Neutrophil (primary cell): ENCODE data around the gene CFL1.
A peak's percentile ranks its signal among the peaks of the same experiment; 100 is the strongest.

ENCODE experiments used
- H3K27ac ChIP-seq: fragments of 200-600 bp; sonication (generic); 2 replicates; pipeline ENCODE4 v1.5.1; 2016; ENCODE audit warnings: mild to moderate bottlenecking, moderate library complexity
- H3K27me3 ChIP-seq: fragments of 200-600 bp; sonication (generic); 2 replicates; pipeline ENCODE4 v1.6.0; 2016; ENCODE audit warnings: mild to moderate bottlenecking
- H3K36me3 ChIP-seq: fragments of 200-600 bp; sonication (generic); 2 replicates; pipeline ENCODE4 v1.5.1; 2017
- H3K4me1 ChIP-seq, 2 experiments: fragments of 200-600 bp in 1 of 2; sonication (generic) in 1 of 2; 1 replicate in 1 of 2; 2 replicates in 1 of 2; pipeline versions ENCODE4 v1.5.1 to v1.6.1; 2013 to 2016; ENCODE audit warnings: low read depth in 1 of 2, low read length in 1 of 2, mild to moderate bottlenecking in 1 of 2, moderate library complexity in 1 of 2; ENCODE audit not compliant: control insufficient read depth in 1 of 2, insufficient read depth in 1 of 2
- H3K4me3 ChIP-seq, 2 experiments: fragments of 200-600 bp in 1 of 2; sonication (generic) in 1 of 2; 1 replicate in 1 of 2; 2 replicates in 1 of 2; pipeline ENCODE4 v1.5.1; 2013 to 2016; ENCODE audit warnings: low read depth in 1 of 2, low read length in 1 of 2, mild to moderate bottlenecking in 1 of 2, moderate library complexity in 1 of 2
- H3K9me3 ChIP-seq: fragments of 200-600 bp; sonication (generic); 2 replicates; pipeline ENCODE4 v1.5.1; 2016
- CTCF ChIP-seq: fragments of 200-600 bp; sonication (generic); IDR thresholded peaks from 2 replicates; pipeline ENCODE4 v1.5.1; 2016; ENCODE audit warnings: antibody characterized with exemption

Gene CFL1

GRCh38 chr11:65857853-65858680 is at the start of gene CFL1:
CFL1 (minus strand) TSS chr11:65858180; CDS start chr11:65858099, 81 bp downstream.
- Histone ChIP-seq H3K9me3 (no peaks in the 10 kb centered on the region), H3K36me3 (peaks cover 43% of the 10 kb centered on the region), H3K27ac (peak within 1 kb of the TSS; percentile 96), H3K27me3 (no peaks in the 10 kb centered on the region), H3K4me3 (peak within 1 kb of the TSS; percentile 97 to 98), H3K4me1 (peaks cover 64 to 70% of the 10 kb centered on the region in 2 experiments)
- TF ChIP-seq CTCF = peak; percentile 48

- no peaks in the 10 kb centered on the region for H3K36me3 ChIP-seq
- no peak overlapping the region for H3K4me3 ChIP-seq
- H3K27me3 ChIP-seq = no peaks in the 10 kb centered on the region
- no peak overlapping the region for H3K27ac ChIP-seq
- TF ChIP-seq CTCF = no peak
- H3K9me3 ChIP-seq = no peaks in the 10 kb centered on the region
- H3K4me1 ChIP-seq = no peaks in the 10 kb centered on the region
Measured at GRCh38 chr11:65906602-65907001, 48.6 kb upstream of the CFL1 start.

- Histone ChIP-seq H3K4me3 (no peak overlapping the region), H3K36me3 (no peaks in the 10 kb centered on the region), H3K9me3 (no peaks in the 10 kb centered on the region), H3K4me1 (peaks cover 19 to 23% of the 10 kb centered on the region in 2 experiments), H3K27ac (no peak overlapping the region), H3K27me3 (peaks cover 14% of the 10 kb centered on the region)
- no peak for TF ChIP-seq CTCF
Measured at GRCh38 chr11:65903715-65904114, 45.7 kb upstream of the CFL1 start.

- Histone ChIP-seq H3K4me1 (peaks cover 21 to 25% of the 10 kb centered on the region in 2 experiments), H3K9me3 (no peaks in the 10 kb centered on the region), H3K27ac (no peak overlapping the region), H3K27me3 (peaks cover 20% of the 10 kb centered on the region), H3K36me3 (no peaks in the 10 kb centered on the region), H3K4me3 (no peak overlapping the region)
- TF ChIP-seq CTCF = no peak
Measured at GRCh38 chr11:65903068-65903481, 45.1 kb upstream of the CFL1 start.

- H3K27ac ChIP-seq = peak overlapping the region; percentile 72
- H3K4me3 ChIP-seq = peak overlapping the region; percentile 65 to 75
- H3K4me1 ChIP-seq = peaks cover 21 to 25% of the 10 kb centered on the region in 2 experiments
- peaks cover 21% of the 10 kb centered on the region for H3K27me3 ChIP-seq
- no peaks in the 10 kb centered on the region for H3K36me3 ChIP-seq
- no peak for TF ChIP-seq CTCF
- no peaks in the 10 kb centered on the region for H3K9me3 ChIP-seq
Measured at GRCh38 chr11:65900899-65901180, 42.9 kb upstream of the CFL1 start.
